ENCODE data around the gene AGBL4. TPM values are rescaled to one million over a fixed set of nuclear protein-coding genes. Genes with fewer than 3 reads are reported as not detected.

Gene AGBL4
- polyA plus RNA-seq, 3 donors, result 0.05 TPM; not detected in 2

- Histone ChIP-seq H3K4me2 (replicated peaks; ENCODE audit: extremely low read depth, low read length, poor library complexity, severe bottlenecking) (no peak overlapping the region), H3K36me3 (replicated peaks in 1 of 2; ENCODE audit: control insufficient read depth in 1 of 2, insufficient read depth in 2 of 2, low read length in 2 of 2) (no peaks in the 10 kb centered on the region), H3K9ac (ENCODE audit: insufficient read depth, low read length, poor library complexity, severe bottlenecking) (no peak overlapping the region), H3K27me3 (ENCODE audit: control insufficient read depth in 2 of 2, insufficient read depth in 2 of 2, low read length in 2 of 2) (no peaks in the 10 kb centered on the region), H3K27ac (ENCODE audit: low read depth in 1 of 2, low read length in 2 of 2) (no peak overlapping the region), H2AFZ (ENCODE audit: insufficient read depth, low read depth, low read length, poor library complexity, severe bottlenecking) (no peak overlapping the region), H3K9me3 (replicated peaks in 1 of 2; ENCODE audit: control insufficient read depth in 1 of 2, insufficient read depth in 1 of 2, low read length in 2 of 2) (no peaks in the 10 kb centered on the region), H3K79me2 (ENCODE audit: insufficient read depth, low read length) (no peaks in the 10 kb centered on the region), H4K20me1 (ENCODE audit: insufficient read depth, low read length) (no peaks in the 10 kb centered on the region), H3K4me3 (replicated peaks in 1 of 3; ENCODE audit: low read depth in 2 of 3, low read length in 3 of 3) (no peak overlapping the region), H3K4me1 (ENCODE audit: control insufficient read depth in 1 of 2, insufficient read depth in 2 of 2, low read length in 2 of 2) (no peaks in the 10 kb centered on the region)
- 82% methylated on average over 2 of the region's 4 CpGs for WGBS (ENCODE audit: insufficient coverage)
- Mint-ChIP-seq H3K36me3 (no peaks in the 10 kb centered on the region), H3K4me3 (no peak overlapping the region), H3K27me3 (ENCODE audit: low read depth in 3 of 3) (peaks cover 5 to 13% (median 7%) of the 10 kb centered on the region in 3 donors), H3K9me3 (no peaks in the 10 kb centered on the region), H3K4me1 (no peaks in the 10 kb centered on the region), H3K27ac (peak overlapping the region in 1 of 7 donors; percentile 30)
- intact Hi-C loops (cut with micrococcal nuclease), result no loop called here
- TF ChIP-seq CTCF (IDR thresholded peaks at IDR 0.05), result no peak
- no peak for DNase-seq
These were observed 1497.6 kb downstream of the AGBL4 start for GRCh38 chr1:48526008-48526710.

GRCh38 chr1:48524892-48525467 is 1498.8 kb downstream of the AGBL4 start:
- Mint-ChIP-seq H3K27ac (peak overlapping the region in 1 of 7 donors; percentile 54), H3K9me3 (no peaks in the 10 kb centered on the region), H3K4me3 (no peak overlapping the region), H3K27me3 (ENCODE audit: low read depth in 3 of 3) (peaks cover 5 to 13% (median 7%) of the 10 kb centered on the region in 3 donors), H3K36me3 (no peaks in the 10 kb centered on the region), H3K4me1 (no peaks in the 10 kb centered on the region)
- WGBS (ENCODE audit: insufficient coverage), result no CpG with 5 or more reads among the region's 1 CpG
- no peak overlapping the region for H3K9ac ChIP-seq (ENCODE audit: insufficient read depth, low read length, poor library complexity, severe bottlenecking)
- no peaks in the 10 kb centered on the region for H3K36me3 ChIP-seq (replicated peaks in 1 of 2; ENCODE audit: control insufficient read depth in 1 of 2, insufficient read depth in 2 of 2, low read length in 2 of 2)
- H3K9me3 ChIP-seq (replicated peaks in 1 of 2; ENCODE audit: control insufficient read depth in 1 of 2, insufficient read depth in 1 of 2, low read length in 2 of 2), result no peaks in the 10 kb centered on the region
- no peaks in the 10 kb centered on the region for H3K4me1 ChIP-seq (ENCODE audit: control insufficient read depth in 1 of 2, insufficient read depth in 2 of 2, low read length in 2 of 2)
- no peak for TF ChIP-seq CTCF (IDR thresholded peaks at IDR 0.05)
- H4K20me1 ChIP-seq (ENCODE audit: insufficient read depth, low read length), result no peaks in the 10 kb centered on the region
- no peak overlapping the region for H3K27ac ChIP-seq (ENCODE audit: low read depth in 1 of 2, low read length in 2 of 2)
- H3K79me2 ChIP-seq (ENCODE audit: insufficient read depth, low read length), result no peaks in the 10 kb centered on the region
- H2AFZ ChIP-seq (ENCODE audit: insufficient read depth, low read depth, low read length, poor library complexity, severe bottlenecking), result no peak overlapping the region
- no peak overlapping the region for H3K4me3 ChIP-seq (replicated peaks in 1 of 3; ENCODE audit: low read depth in 2 of 3, low read length in 3 of 3)
- intact Hi-C loops (cut with micrococcal nuclease), result no loop called here
- DNase-seq, result no peak
- H3K4me2 ChIP-seq (replicated peaks; ENCODE audit: extremely low read depth, low read length, poor library complexity, severe bottlenecking), result no peak overlapping the region
- no peaks in the 10 kb centered on the region for H3K27me3 ChIP-seq (ENCODE audit: control insufficient read depth in 2 of 2, insufficient read depth in 2 of 2, low read length in 2 of 2)
